Fibroblast of pulmonary artery (primary cell): ENCODE measurements around the gene PTPRU.

ENCODE experiments used
- DNase-seq: peaks from one replicate; pipeline ENCODE4 v3.0.0-alpha.2; 2010; ENCODE audit warnings: low read depth
- H3K4me3 ChIP-seq: replicated peaks from 2 replicates; pipeline ENCODE4 v1.5.1; 2011; ENCODE audit warnings: low read depth, mild to moderate bottlenecking, control low read depth, low read length, moderate library complexity
- CTCF ChIP-seq: IDR thresholded peaks from 2 replicates; pipeline ENCODE4 v1.5.1; 2011; ENCODE audit warnings: mild to moderate bottlenecking, control low read depth, low read length, inconsistent platforms; ENCODE audit errors: missing control alignments

Gene PTPRU

GRCh38 chr1:29332204-29332603 lies 95.9 kb downstream of the PTPRU start:
- no peak overlapping the region for H3K4me3 ChIP-seq
- peak; percentile 54 for TF ChIP-seq CTCF
- DNase-seq, result peak; percentile 58

- no peak for TF ChIP-seq CTCF
- no peak for DNase-seq
- H3K4me3 ChIP-seq, result no peak overlapping the region
Observed at GRCh38 chr1:29333008-29333407, 96.7 kb downstream of the PTPRU start.

GRCh38 chr1:29335573-29335972 lies 99.3 kb downstream of the PTPRU start:
- TF ChIP-seq CTCF, result no peak
- H3K4me3 ChIP-seq, result no peak overlapping the region
- no peak for DNase-seq

GRCh38 chr1:29338908-29339575 lies 102.7 kb downstream of the PTPRU start:
- TF ChIP-seq CTCF, result no peak
- H3K4me3 ChIP-seq, result no peak overlapping the region
- DNase-seq, result peak; percentile 6

- peak; percentile 34 for TF ChIP-seq CTCF
- DNase-seq, result peak; percentile 4
- no peak overlapping the region for H3K4me3 ChIP-seq
Observed at GRCh38 chr1:29341936-29342335, 105.6 kb downstream of the PTPRU start.

GRCh38 chr1:29342351-29342750 lies 106.0 kb downstream of the PTPRU start:
- H3K4me3 ChIP-seq, result no peak overlapping the region
- no peak for TF ChIP-seq CTCF
- no peak for DNase-seq

- no peak for TF ChIP-seq CTCF
- no peak for DNase-seq
- no peak overlapping the region for H3K4me3 ChIP-seq
Observed at GRCh38 chr1:29342983-29343382, 106.7 kb downstream of the PTPRU start.
